Parathyroid adenoma (tissue), 2 donors: ENCODE results near the gene AKR1E2.

Experiments
- H2AFZ ChIP-seq: fragments of 300-600 bp; sonication (generic); one replicate; pipeline ENCODE4 v1.7.0; 2017; ENCODE audit warnings: antibody characterized with exemption, mild to moderate bottlenecking
- H3K27ac ChIP-seq: fragments of 300-600 bp; sonication (generic); one replicate; pipeline ENCODE4 v1.7.0; 2017
- H3K27me3 ChIP-seq: fragments of 300-600 bp; sonication (generic); one replicate; pipeline ENCODE4 v1.7.0; 2017; ENCODE audit warnings: low read length; ENCODE audit not compliant: control insufficient read depth, insufficient read depth
- H3K36me3 ChIP-seq: fragments of 300-600 bp; sonication (generic); one replicate; pipeline ENCODE4 v1.7.0; 2017; ENCODE audit warnings: low read length; ENCODE audit not compliant: control insufficient read depth, insufficient read depth
- H3K4me1 ChIP-seq: fragments of 300-600 bp; sonication (generic); one replicate; pipeline ENCODE4 v1.7.0; 2017; ENCODE audit warnings: control low read depth
- H3K4me2 ChIP-seq: fragments of 300-600 bp; sonication (generic); one replicate; pipeline ENCODE4 v1.7.0; 2017; ENCODE audit warnings: low read length
- H3K4me3 ChIP-seq: fragments of 300-600 bp; sonication (generic); one replicate; pipeline ENCODE4 v1.7.0; 2017; ENCODE audit warnings: low read depth, low read length
- H3K79me2 ChIP-seq: fragments of 300-600 bp; sonication (generic); one replicate; pipeline ENCODE4 v1.7.0; 2017; ENCODE audit warnings: control low read depth
- H3K9ac ChIP-seq: fragments of 300-600 bp; sonication (generic); one replicate; pipeline ENCODE4 v1.7.0; 2017; ENCODE audit warnings: mild to moderate bottlenecking
- H3K9me3 ChIP-seq: fragments of 300-600 bp; sonication (generic); one replicate; pipeline ENCODE4 v1.7.0; 2017; ENCODE audit warnings: low read length; ENCODE audit not compliant: control insufficient read depth
- CTCF ChIP-seq: fragments of 300-600 bp; sonication (generic); IDR thresholded peaks from one replicate; pipeline ENCODE4 v1.7.0; 2017; ENCODE audit warnings: antibody characterized with exemption, mild to moderate bottlenecking
- donor health status: primary hyperparathyroidism.

AKR1E2 gene

DNA sequence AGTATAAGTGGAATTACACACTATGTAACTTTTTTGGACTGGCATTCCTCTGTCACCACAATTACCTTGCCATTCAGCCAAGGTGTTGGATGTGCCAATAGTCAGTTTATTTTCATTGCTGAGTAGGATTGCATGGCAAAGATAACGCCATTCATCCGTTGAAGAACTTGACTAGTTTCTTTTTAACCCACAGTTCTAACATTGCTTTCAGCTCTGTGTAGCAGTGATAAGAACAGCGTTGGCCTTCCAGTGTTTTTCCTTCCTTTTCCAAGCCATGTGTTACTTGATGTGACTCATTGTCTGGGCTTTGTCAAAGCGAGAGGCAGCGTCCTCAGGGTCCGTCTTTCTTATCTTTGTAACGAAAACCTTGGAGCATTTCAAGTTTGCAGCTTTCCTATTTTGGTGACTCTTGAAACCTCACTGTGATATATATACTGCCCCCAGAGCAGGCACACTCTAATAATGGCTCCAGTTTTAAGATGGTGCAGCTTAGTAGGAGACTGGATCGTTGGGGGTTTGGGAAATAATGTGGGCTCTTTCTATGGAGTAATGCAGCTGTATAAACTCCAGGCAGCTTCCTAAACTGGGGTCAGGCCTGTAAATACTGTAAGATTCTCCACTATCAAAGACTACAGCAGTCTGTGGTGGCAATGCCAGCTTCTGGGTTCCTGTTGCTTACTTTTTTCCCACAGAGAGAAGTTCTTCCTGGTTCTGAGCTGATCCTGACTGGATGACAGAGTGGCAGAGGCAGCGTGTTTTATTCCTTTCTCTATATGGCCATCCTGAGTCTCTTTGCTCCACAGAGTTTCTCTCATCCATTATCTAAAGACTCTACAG, 41.7 kb downstream of the AKR1E2 start:
- H3K79me2 ChIP-seq, result no peaks in the 10 kb centered on the region
- H3K27ac ChIP-seq, result no peak overlapping the region
- H3K9me3 ChIP-seq, result no peaks in the 10 kb centered on the region
- H3K9ac ChIP-seq, result no peak overlapping the region
- H3K27me3 ChIP-seq, result no peaks in the 10 kb centered on the region
- H3K4me3 ChIP-seq, result no peak overlapping the region
- TF ChIP-seq CTCF, result no peak
- H2AFZ ChIP-seq, result no peak overlapping the region
- H3K36me3 ChIP-seq, result no peaks in the 10 kb centered on the region
- H3K4me2 ChIP-seq, result no peak overlapping the region
- no peaks in the 10 kb centered on the region for H3K4me1 ChIP-seq

DNA sequence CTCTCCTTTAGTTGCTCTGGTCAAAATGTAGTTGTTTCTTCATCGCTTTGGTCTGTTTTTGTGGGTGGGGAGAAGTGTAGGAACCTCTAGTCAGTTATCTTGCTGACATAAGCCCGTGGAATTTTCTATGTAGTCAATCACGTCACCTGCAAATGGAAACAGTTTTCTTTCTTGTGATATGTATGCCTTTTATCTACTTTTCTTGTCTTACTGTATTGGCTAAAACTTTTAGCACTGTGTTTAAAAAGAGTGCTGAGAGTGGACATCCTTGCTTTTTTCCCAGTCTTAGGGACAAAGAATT, 42.3 kb downstream of the AKR1E2 start:
- no peaks in the 10 kb centered on the region for H3K79me2 ChIP-seq
- no peak overlapping the region for H2AFZ ChIP-seq
- TF ChIP-seq CTCF, result no peak
- no peaks in the 10 kb centered on the region for H3K9me3 ChIP-seq
- H3K27me3 ChIP-seq, result no peaks in the 10 kb centered on the region
- no peak overlapping the region for H3K9ac ChIP-seq
- H3K4me3 ChIP-seq, result no peak overlapping the region
- no peaks in the 10 kb centered on the region for H3K4me1 ChIP-seq
- no peak overlapping the region for H3K27ac ChIP-seq
- no peaks in the 10 kb centered on the region for H3K36me3 ChIP-seq
- H3K4me2 ChIP-seq, result no peak overlapping the region

- no peak overlapping the region for H3K4me2 ChIP-seq
- no peak overlapping the region for H2AFZ ChIP-seq
- H3K4me3 ChIP-seq, result no peak overlapping the region
- TF ChIP-seq CTCF, result no peak
- no peaks in the 10 kb centered on the region for H3K4me1 ChIP-seq
- no peak overlapping the region for H3K9ac ChIP-seq
- H3K79me2 ChIP-seq, result no peaks in the 10 kb centered on the region
- H3K27ac ChIP-seq, result no peak overlapping the region
- H3K9me3 ChIP-seq, result no peaks in the 10 kb centered on the region
- H3K27me3 ChIP-seq, result no peaks in the 10 kb centered on the region
- no peaks in the 10 kb centered on the region for H3K36me3 ChIP-seq
These were observed 56.7 kb downstream of the AKR1E2 start for GRCh38 chr10:4882704-4883078.

DNA sequence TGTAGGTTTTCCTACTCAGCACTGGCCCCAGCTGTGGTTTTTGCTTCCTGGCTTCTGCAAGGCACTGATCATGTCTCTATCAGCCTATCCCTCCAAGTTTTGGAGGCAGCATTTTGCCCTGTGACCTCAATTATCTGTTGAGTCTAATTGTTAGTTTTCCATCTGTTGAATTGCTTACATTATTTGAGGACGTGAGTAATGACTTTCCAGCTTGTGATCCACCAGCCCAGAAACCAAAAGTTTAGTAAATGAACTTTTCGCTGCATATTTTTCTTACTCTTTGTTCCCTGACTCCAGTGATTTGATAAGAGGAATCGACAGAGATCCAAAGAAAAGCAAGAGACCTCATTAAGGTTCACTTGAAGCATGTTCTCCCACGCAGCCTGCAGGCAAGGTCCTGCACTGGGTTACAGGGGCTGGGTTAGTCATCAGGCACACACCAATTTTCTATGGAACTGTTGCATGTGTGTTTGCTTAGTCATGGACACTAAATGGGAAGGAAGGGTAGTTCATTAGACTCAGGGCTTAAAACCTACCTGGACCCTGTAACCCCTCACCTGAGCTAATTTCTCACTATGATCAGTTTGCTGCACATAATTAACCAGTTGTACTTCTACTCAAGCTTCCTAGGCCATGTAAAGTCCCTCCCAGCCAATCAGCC, 57.2 kb downstream of the AKR1E2 start:
- H3K79me2 ChIP-seq, result no peaks in the 10 kb centered on the region
- H3K4me1 ChIP-seq, result no peaks in the 10 kb centered on the region
- H2AFZ ChIP-seq, result no peak overlapping the region
- no peaks in the 10 kb centered on the region for H3K36me3 ChIP-seq
- no peaks in the 10 kb centered on the region for H3K9me3 ChIP-seq
- H3K27me3 ChIP-seq, result no peaks in the 10 kb centered on the region
- H3K4me2 ChIP-seq, result no peak overlapping the region
- no peak overlapping the region for H3K27ac ChIP-seq
- H3K9ac ChIP-seq, result no peak overlapping the region
- TF ChIP-seq CTCF, result no peak
- H3K4me3 ChIP-seq, result no peak overlapping the region

GRCh38 chr10:4885162-4885561, 59.2 kb downstream of the AKR1E2 start:
- H3K36me3 ChIP-seq, result no peaks in the 10 kb centered on the region
- no peaks in the 10 kb centered on the region for H3K79me2 ChIP-seq
- no peak overlapping the region for H3K4me3 ChIP-seq
- no peaks in the 10 kb centered on the region for H3K9me3 ChIP-seq
- no peaks in the 10 kb centered on the region for H3K27me3 ChIP-seq
- no peaks in the 10 kb centered on the region for H3K4me1 ChIP-seq
- H3K27ac ChIP-seq, result no peak overlapping the region
- no peak overlapping the region for H3K4me2 ChIP-seq
- TF ChIP-seq CTCF, result no peak
- H3K9ac ChIP-seq, result no peak overlapping the region
- no peak overlapping the region for H2AFZ ChIP-seq
